GM21737 (cell line): ENCODE results near the gene AFTPH.

Source experiments
- ATAC-seq: cut with Tn5 transposase; IDR thresholded peaks from one replicate; pipeline ENCODE4 v1.9.1; 2021; ENCODE audit warnings: mild to moderate bottlenecking, moderate library complexity; ENCODE audit not compliant: unreplicated experiment

AFTPH gene, protein sequence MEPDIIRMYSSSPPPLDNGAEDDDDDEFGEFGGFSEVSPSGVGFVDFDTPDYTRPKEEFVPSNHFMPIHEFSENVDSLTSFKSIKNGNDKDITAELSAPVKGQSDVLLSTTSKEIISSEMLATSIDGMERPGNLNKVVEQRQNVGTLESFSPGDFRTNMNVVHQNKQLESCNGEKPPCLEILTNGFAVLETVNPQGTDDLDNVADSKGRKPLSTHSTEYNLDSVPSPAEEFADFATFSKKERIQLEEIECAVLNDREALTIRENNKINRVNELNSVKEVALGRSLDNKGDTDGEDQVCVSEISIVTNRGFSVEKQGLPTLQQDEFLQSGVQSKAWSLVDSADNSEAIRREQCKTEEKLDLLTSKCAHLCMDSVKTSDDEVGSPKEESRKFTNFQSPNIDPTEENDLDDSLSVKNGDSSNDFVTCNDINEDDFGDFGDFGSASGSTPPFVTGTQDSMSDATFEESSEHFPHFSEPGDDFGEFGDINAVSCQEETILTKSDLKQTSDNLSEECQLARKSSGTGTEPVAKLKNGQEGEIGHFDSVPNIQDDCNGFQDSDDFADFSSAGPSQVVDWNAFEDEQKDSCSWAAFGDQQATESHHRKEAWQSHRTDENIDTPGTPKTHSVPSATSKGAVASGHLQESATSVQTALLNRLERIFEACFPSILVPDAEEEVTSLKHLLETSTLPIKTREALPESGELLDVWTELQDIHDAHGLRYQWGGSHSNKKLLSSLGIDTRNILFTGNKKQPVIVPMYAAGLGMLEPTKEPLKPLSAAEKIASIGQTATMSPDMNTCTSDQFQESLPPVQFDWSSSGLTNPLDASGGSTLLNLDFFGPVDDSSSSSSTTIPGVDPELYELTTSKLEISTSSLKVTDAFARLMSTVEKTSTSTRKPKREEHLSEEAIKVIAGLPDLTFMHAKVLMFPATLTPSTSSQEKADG

DNA sequence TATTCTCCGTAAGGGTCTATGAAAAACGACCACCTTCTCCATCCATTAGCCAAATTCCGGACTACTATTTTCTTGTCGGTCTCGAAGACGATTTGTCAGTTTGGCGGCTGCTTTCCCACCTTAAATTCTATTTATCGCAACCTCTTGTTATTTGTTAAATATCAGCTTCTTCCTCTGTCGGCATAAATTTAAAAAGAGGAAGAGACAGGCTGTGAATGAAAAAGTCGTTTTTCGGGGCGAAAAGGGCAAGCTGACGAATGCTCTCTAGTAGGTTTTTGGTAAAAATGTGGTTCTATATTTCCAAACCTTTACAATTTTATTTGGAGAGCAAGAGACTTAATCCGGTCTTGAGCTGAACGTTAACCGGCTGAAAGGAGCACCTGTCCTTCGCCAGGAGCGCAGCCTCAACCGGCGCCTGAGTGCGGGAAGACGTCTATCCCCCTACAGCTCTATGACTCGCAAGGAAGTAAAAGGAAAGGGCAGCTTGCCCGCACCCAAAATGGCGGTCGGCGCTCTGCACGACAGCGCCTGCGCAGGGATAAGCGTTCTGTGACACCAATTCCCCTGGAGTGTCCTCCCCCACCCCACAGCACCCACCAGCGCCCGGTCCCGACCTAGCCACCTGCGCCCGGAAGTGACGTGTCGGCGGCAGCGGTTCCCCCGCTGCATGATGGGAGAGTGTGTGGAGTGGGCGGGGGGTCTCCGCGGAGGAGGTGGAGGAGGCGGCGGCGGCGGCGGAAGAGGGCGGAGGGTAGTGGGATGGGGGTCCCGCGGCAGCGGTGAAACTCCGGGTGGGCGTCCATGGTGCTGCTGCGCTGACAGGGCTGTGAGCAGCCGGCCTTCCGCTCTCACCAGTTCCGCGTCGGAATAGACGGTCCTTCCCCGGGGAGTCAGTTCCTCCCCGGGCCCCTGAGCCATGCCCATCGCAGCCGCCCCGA, at the start of gene AFTPH:
Gene AFTPH (plus strand): TSS at position 663 of the 938 bp plus-strand sequence. CDS start 27,147 bp downstream, outside the sequence.
- peak; percentile 87 for ATAC-seq

DNA sequence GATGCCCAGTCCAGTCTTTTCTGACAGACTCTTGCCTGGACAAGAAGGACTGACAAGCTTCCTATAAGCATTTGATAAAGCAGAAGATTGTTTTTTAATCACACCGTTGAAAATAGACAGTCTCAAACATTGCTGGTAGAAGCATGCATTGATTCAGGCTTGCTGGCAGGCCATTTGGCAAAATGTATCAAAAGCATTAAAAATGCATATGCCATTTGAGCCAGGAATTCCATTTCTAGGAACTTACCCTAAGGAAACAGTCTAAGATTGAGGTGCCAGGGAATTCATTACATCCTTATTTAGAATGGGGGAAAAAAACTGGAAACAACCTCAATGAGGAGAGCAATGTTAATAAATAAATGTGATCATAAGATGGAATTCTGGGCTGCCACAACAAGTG, 49.5 kb upstream of the AFTPH start:
- no peak for ATAC-seq

DNA sequence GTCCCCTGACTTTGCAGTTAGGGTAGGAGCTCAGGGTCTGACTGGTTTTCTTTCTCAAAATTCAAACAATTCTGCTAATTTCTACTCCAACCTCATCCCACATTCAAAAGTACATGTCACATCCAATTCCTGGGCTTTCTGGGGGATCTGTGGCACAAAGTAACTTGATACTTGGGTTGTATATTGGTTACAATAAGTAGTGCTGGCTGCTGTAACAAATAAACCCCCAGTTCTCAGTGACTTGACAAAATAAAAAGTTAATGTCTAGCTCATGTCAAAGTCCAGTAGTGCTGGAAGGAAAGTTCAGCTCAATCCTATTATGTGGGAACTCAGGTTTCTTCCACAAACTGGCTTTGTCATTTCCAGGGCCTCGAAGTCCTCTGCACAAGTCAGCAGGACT, 47.1 kb upstream of the AFTPH start:
- ATAC-seq, result no peak

DNA sequence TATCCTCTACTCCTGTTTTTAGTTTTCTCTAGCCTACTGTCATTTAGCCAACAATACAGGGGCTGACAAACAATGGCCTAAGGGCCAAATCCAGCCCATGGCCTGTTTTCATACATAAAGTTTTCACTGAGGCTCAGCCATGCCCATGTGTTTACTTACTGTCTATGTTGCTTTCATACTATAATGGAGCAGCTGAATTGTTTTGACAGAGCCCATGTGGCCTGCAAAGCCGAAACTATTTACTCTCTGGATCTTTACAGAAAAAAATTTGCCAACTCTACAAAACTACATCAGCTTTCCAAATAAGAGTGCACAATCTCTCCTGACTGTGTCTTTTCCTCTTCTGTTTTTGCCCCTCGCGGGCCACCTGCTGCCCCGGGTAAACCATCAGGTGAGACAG, 46.1 kb upstream of the AFTPH start:
- ATAC-seq, result no peak

DNA sequence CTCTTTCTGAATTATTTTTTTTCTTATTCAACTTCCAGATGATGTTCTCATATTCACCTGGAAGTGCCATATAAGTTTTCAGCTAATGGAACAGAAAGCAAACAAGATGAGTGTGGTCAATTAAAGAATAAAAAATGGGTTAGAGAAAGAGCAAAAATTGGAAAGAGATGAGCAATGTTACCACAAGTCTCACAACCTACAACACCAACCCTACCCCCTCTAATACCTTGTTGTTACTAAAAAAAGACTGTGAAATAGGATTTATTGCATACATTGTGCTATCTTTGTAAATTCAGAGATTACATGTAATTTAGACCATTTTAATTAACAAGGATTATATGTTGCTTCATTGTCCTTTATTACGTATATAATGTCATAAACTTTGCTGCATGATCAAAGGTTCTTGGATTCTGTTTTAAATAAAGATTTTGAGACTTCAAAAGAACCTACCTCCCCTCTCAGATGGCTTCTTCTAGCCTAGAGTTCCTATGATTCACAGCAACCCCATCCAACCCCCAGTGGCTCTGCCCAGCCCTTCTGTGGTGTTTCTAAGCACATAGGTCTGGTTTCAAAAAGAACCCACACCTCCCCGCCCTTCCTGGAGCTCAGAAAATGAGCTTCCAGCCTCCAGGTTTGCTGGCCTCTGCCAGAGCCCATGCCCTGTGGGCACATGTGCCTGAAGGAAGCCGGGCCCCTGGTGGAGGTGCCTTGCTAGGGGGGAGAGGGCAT, 45.5 kb upstream of the AFTPH start:
- no peak for ATAC-seq

DNA sequence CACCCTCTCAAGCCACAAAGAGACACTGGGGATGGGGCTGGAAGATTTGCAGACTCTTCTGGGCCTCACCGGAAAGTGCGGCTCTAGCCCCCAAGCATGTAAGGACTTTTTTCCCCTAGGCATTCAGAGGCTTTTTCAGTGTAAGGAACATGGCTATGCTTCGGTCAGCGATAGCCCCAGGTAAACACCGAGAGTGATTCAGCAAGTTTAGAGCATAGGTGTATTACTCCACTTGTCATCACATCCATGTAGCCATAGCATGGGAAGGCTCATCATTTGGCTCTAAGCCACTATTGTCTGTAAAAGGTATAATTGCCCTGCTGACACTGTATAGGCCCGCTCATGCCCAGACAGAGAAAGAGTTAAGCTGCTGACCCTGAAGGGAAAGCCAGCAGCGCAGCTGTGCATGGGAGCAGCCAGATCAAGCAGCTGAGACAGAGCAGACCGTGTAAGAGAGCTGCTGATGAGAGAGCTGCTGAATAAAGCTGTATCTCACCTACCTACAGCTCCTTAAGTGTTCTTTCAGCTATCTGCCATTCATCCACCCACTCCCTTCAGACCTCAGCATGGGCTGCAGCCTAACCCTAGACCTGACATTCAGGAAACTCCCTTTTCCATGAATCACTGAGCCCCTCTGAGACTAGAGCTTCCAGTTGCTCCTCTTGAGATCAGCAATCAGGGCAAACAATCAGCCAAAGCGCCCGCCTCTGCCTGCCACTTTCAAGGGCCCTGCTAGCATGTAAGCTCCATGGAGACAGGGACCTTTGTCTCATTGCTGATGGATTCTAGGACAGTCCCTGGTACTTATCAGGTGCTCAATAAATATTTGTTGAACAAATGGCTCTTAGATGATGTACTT, 44.6 kb upstream of the AFTPH start:
- ATAC-seq, result no peak

DNA sequence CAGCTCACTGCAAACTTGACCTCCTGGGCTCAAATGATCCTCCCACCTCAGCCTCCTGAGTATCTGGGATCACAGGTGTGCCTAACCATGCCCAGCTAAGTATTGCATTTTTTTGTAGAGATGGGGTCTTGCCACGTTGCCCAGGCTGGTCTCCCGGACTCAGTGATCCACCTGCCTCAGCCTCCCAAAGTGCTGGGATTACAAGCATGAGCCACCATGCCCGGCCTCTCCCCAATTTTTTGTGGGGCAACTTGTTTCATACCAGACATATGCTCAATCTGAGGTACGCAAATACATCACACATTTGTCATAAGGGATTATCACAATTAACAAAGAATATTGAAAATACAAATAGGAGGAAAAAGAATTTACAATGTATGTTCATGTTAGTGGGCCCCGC, 42.5 kb upstream of the AFTPH start:
- ATAC-seq, result no peak

DNA sequence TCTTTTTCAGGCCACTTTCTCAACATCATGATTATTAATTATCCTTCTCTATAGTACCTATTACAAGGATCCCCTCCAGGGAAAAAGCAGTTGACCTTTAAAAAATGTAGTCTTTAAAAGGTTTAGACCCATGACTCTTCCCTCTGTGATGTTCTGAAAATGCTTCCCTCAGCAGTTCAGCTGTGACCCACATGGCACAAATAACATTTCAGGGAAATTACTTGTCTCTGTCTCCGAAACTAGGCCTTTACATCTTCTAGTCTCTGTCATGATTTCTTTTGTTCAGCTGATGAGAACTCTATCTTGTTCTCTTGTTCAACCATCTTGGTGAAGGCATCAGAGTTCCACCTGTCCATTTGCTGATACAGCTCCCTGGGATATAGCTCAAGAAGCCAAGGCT, 41.9 kb upstream of the AFTPH start:
- no peak for ATAC-seq

DNA sequence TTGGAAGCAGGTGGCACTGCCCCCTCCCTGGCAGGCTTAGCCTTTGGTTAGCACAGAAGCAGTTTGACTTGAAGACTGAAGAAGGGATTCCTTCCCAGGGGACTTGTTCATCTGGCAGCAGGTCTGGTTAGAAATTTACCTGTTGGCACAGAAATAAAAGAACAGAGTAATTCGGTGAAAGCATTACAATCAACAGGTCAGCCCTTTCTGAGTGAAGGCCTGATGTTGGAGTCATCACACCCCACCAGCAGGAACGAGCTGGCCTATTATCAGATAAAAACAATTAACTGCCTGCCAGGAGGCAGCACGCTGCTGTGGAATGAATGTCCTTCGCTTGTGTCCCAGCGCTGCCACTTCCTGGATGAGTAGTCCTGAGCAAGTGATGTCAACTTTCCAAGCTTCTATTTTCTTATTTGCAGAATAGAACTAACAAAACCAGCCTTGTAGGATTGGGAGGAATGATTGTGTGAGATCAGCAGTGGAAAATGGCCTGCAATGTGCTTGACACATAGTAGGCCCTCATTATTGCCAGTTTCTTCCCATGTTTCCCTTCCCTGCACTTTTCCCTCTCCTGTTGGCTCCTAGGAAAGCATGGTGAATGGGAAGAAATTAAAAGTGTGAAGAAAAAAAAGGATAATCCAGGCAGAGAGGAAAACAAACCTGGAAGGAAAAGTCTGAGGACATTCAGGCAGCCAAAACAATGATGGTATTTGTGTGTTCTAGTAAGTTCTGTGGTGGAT, 41.2 kb upstream of the AFTPH start:
- ATAC-seq, result no peak

DNA sequence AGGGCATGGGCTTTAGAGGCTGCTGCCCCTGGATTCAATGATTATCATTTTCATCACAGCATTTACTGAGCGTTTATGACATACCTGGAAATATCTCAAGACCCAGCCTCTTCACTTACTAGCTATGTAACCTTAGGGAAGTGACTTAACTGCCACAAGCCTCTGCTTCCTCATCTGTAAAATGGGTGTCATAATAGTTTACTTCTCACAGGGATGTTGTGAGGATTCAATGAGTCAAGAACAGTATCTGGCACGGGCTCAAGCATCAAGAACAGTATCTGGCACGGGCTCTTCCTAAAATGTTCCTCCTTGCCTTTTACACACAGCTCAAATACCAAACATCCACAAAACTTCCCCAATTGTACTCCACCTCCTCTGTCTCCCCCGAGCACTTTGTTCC, 38.8 kb upstream of the AFTPH start:
- no peak for ATAC-seq

DNA sequence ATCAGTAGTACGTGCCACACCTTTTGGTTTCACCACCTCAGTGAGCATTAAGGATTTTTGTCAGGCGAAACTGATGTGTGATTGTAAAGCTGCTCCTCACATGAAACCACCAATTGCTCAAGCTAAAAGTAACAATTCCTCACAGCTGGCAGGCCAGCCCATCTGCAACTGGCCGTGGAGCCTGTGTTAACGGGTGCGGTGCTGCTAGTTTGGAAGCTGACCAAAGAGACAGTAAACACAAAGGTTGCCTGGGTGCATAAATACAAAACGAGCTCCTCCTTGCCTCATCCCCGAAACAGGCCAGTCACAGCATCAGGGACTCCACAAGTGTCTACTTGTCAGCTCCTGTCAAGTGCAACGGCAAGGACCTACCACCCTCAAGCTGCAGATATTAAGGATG, 38.2 kb upstream of the AFTPH start:
- ATAC-seq, result no peak

DNA sequence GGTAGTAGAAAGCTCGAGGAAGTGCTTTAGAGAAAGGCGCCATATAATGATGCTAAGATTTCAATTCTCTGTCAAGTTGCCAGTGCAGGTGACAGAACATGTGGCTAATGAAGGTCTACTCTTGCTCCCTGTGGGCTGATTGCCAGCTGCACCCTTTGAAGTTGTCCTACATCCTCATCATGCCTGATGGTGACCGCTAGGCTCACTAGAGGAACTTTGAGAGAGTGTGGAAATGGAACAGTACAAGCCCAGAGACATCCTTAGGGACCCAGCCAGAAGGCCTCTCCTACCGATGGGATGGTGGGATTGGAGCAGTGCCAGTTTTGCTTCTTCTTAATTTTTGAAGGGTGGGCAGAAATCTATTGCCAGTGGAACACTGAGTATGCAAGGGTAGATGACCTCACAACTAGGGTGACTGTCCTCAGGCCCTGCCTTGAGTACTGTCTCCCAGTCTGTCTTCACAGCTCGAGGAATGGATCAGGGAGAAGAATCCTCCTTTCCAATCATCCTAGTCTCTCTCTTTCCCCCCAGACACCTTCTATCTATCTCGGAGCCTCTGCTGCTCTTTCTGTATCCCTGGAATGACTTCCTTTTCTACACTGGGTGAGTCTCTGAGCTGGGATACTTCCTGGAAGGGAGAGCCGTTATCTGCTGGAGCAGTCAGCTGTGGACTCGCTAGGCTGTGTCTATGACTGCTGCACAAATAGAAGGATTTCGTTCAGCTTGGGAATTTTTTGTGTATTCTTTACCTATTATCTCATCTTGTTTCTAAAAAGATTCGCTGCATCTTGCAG, 36.7 kb upstream of the AFTPH start:
- ATAC-seq, result no peak

DNA sequence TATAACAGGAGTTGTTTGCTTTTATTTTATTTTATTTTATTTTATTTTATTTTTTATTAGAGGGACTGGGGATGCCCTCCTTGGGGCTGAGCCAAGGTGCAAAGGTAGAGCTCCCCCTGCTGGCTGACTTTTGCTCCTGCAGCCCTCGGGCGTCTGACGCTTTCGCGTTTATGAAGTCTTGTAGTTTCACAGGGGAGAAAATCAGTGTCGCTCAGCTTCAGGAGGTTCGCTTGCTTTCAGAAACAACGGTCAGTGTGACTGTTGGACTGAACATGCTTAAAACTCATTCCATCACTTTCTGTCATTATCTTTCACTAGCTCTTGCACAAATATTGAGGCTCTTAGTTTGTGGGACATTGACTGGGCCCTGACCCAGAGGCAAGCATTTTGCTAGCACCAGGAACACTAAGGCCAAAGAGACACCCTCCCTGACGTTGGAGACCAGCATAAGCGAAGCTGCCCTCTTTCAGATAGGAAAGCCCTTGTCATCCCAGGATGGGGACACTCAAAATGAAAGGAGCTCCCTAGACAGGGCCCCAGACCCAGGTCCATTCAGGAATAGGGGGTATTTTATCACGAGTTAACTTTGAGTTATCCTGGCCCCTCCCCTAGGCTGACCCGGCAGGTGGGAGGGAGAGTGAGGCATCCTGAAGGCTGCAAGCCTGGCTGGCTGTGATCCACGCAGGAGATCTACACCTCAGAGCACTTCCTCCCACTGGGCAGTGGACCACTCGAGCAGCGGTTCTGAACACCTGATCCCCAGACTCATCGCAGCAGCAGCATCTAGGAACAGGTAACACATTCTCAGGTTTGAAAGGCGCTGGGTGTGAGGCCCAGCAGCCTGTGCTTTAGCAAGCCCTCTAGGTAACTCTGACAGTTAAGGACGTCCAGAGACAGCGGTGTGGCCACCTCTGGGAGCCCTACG, 35.8 kb upstream of the AFTPH start:
- ATAC-seq, result no peak

DNA sequence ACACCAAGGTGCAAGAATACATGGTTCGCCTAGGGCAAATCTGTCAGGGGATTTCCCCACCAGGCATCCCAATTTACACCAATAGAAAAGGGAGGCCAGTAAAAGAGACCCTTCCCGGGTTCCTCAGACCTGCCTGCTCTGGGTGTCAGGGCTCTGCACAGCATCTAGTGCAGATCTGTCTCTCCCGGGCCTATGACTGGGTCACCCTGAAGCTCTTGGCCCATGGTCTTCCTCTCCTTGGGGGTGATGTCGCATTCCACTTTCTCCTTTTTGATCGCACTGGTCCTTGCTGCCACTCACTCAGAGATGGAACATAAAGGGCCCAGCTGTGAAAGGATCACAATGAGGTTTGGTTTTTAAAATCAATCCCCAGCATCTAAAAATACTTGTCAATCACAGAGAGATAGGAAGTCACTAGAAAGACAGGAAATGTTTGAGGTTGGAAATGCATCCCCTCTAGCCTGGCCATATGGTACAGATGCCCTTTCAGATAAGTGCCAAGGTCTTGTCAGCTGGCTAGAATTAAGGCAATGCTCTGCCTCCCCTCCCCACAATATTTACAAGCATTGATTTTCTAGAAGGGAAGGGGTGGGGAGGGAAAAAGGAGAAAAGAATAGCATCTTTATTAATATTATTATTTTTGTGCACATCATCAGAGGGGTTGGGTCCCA, 34.9 kb upstream of the AFTPH start:
- no peak for ATAC-seq

DNA sequence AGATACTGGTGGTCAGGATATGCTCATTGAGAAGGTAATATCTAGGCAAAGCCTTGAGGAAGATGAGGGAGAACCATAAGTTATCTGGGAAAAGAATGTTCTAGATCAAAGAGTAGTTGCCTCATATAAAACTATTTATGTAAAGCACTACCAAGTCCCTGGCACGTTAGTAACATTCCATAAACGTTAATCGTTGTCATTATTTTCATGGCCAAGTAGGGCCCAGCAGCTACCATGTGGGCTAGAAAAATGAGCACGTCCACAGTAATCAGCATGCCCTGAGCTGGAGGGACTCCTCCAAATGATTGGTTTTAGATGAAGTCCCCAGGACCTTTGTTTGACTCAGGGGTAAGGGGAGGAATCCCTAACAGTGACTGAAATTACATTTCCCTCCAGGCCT, 32.7 kb upstream of the AFTPH start:
- no peak for ATAC-seq

DNA sequence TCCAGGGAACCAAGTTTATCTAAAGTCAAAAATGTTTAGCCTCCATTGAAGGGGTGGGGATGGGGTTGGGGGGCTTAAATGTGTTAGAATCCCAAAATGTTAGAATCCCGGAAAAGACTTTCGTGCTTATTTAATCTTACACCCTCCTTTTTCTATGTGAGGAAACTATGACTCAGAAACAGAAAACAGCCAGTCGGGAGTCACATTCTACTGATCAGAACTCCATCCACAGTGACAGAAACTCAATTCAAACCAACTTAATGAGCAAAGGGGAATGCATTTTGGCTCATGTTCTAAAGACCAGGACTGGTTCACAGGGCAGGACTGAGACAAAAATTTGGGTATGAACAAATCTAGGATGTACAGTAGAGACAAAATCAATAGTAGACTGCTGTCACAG, 31.9 kb upstream of the AFTPH start:
- no peak for ATAC-seq
